GM10248 (cell line): Measurements from ENCODE around the gene EBPL.
A peak's percentile ranks its signal among the peaks of the same experiment; 100 is the strongest.

ENCODE experiments used
- CTCF ChIA-PET: fragments of 300-600 bp; sonication (Branson Sonifier 250); formaldehyde crosslinking; extraction: SDS; loops from one replicate; lab custom pipeline; 2021; ENCODE audit warnings: antibody characterized with exemption; lab: Yijun Ruan, JAX
- POLR2A ChIA-PET: fragments of 350-650 bp; sonication (Branson Sonifier 250); formaldehyde crosslinking; extraction: SDS; loops from one replicate; lab custom pipeline; 2020; ENCODE audit warnings: antibody characterized with exemption; lab: Yijun Ruan, JAX
- DNase-seq: peaks from one replicate; pipeline ENCODE4 v3.0.0; 2012; ENCODE audit errors: extremely low spot score
- TF ChIP-seq, protein P1 (sequence below): IDR thresholded peaks from 2 replicates; pipeline ENCODE4 v1.5.1; 2012; ENCODE audit warnings: mild to moderate bottlenecking, low read depth; ENCODE audit errors: extremely low read depth, missing control alignments, control extremely low read depth

Gene EBPL

DNA sequence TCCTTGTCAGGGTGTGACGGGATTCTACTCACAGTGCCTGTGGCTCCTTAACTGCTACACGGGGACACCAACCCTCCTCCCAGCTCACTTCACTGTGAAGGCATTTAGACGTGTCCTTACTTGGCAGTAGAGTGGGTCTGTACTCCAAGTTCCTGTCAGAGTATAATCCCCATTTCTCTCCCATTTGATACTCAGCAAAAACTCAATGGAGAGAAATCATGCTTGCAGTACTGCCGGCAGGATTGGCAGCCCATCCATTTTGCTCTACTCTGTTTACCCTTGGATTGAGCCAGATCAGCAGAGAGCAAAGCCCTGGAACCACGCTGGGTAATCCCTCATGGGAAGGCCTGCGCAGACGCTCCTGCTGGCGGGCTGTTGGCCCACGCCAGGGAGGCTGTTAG lies 34.0 kb downstream of the EBPL start:
- no peak for DNase-seq
- TF ChIP-seq, protein P1, sequence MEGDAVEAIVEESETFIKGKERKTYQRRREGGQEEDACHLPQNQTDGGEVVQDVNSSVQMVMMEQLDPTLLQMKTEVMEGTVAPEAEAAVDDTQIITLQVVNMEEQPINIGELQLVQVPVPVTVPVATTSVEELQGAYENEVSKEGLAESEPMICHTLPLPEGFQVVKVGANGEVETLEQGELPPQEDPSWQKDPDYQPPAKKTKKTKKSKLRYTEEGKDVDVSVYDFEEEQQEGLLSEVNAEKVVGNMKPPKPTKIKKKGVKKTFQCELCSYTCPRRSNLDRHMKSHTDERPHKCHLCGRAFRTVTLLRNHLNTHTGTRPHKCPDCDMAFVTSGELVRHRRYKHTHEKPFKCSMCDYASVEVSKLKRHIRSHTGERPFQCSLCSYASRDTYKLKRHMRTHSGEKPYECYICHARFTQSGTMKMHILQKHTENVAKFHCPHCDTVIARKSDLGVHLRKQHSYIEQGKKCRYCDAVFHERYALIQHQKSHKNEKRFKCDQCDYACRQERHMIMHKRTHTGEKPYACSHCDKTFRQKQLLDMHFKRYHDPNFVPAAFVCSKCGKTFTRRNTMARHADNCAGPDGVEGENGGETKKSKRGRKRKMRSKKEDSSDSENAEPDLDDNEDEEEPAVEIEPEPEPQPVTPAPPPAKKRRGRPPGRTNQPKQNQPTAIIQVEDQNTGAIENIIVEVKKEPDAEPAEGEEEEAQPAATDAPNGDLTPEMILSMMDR = no peak
- ChIA-PET CTCF (no interaction called here), POLR2A (no interaction called here)

- ChIA-PET POLR2A (no interaction called here), CTCF (no interaction called here)
- TF ChIP-seq, protein P1 = no peak
- DNase-seq = no peak
These were observed 35.4 kb downstream of the EBPL start for GRCh38 chr13:49655906-49656305.

DNA sequence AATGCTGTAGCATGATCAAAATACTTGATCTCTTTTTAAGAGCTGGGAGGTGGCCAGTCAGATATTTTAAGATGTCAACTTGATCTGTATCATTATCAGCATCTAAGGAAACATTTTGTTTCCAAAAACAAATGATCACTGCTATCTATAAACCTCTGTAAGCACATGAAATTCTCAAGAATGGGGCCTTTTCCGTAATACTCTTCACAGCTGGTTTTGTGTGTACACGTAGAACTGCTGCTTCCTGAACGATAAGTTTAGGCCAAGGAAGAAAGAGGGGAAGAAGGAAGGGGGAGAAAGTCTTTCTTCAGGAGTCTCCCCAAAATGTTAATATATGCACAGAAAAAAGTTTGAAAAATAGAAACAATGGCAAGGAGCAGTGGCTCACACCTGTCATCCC lies 37.3 kb downstream of the EBPL start:
- CTCF ChIA-PET = interaction anchor here (1.4 kb wide), 1 partner anchor 13 kb away, joined by 3 read pairs; no protein-coding TSS in a partner anchor
- TF ChIP-seq, protein P1 = no peak
- POLR2A ChIA-PET = no interaction called here
- DNase-seq = no peak

DNA sequence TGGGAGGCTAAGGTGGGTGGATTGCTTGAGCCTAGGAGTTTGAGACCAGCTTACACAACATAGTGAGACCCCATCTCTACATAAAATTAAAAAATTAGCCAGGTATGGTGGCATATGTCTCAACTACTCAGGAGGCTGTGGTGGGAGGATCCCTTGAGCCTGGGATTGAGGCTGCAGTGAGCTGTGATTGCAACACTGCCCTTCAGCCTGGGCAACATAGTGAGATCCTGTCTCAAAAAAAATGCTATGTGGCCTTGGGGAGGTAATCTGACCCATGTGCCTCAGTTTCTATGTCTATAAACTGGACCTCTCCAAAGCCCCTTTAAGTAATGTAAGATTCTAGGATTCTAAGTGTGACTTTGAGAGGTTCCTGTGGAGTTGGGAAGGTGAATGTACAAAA lies 37.8 kb downstream of the EBPL start:
- POLR2A ChIA-PET = no interaction called here
- TF ChIP-seq, protein P1 = no peak
- CTCF ChIA-PET = interaction anchor here (1.4 kb wide), 1 partner anchor 13 kb away, joined by 3 read pairs; no protein-coding TSS in a partner anchor
- DNase-seq = no peak

- ChIA-PET POLR2A (no interaction called here), CTCF (no interaction called here)
- TF ChIP-seq, protein P1 = peak; percentile 53
- DNase-seq = peak; percentile 57
These were observed 38.7 kb downstream of the EBPL start for GRCh38 chr13:49652355-49653305.

GRCh38 chr13:49651570-49652354 lies 39.5 kb downstream of the EBPL start:
- no peak for DNase-seq
- TF ChIP-seq, protein P1 = no peak
- POLR2A ChIA-PET = no interaction called here
- CTCF ChIA-PET = interaction anchor here (2.1 kb wide), 1 partner anchor 18 kb away, joined by 5 read pairs; no protein-coding TSS in a partner anchor
